ENCODE results near the gene PRKCH.
"Not testable (repeated sequence)": the region's sequence is repeated elsewhere in the genome, so short reads cannot be mapped to it uniquely, and the experiment has no call there.

The PRKCH gene

DNA sequence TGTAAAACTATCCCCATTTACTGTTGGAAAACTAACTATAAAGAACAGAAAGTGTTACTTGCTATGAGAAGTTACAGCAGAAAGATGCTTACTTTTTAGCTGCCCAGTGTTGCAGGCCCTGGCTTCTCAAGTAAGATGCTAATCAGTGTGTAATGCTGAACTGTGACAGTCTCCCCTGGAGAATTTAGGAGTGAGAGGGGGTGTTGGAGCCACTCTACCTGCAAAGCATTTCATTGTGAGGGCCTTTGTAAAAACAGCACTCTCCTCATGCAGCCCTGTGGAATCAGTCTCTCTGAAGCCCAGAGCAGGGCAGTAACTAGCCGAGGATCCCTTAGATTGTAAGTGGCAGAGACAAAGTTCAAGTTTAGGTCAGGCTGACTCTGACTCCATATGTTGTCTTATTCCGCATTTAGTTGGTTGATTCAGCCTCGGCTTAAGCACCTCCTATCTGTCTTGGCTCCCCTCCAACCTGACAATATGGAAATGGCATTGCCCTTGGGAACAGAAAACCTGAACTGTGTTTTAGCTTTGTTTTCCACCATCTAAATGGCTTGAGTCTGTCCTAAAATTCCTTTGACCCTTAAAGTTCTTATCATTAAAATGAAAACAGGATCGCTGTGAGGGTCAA lies 141.3 kb downstream of the PRKCH start:
- peak; percentile 22 for DNase-seq

DNA sequence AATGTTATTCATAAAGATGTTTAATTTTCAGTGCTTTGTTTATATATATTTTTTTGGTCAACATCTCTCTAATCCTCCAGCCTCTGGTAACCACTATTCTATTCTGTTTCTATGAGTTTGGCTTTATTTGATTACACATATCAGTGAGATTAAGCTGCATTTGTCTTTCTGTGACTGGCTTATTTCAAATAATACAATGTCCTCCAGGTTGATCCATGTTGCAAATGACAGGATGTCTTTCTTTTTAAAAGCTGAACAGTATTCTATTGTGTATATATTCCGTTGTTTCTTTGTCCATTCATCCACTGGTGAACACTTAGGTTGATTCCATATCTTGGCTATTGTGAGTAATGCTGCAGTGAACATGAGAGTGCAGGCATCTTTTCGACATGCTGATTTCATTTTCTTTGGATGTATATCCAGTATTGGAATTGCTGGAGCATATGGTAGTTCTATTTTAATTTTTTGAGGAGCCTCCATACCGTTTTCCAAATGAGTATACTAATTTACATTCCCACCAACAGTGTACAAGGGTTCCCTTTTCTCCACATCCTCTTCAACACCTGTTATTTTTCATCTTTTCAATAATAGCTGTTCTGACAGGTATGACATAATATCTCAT lies 142.4 kb downstream of the PRKCH start:
- no peak for DNase-seq

DNA sequence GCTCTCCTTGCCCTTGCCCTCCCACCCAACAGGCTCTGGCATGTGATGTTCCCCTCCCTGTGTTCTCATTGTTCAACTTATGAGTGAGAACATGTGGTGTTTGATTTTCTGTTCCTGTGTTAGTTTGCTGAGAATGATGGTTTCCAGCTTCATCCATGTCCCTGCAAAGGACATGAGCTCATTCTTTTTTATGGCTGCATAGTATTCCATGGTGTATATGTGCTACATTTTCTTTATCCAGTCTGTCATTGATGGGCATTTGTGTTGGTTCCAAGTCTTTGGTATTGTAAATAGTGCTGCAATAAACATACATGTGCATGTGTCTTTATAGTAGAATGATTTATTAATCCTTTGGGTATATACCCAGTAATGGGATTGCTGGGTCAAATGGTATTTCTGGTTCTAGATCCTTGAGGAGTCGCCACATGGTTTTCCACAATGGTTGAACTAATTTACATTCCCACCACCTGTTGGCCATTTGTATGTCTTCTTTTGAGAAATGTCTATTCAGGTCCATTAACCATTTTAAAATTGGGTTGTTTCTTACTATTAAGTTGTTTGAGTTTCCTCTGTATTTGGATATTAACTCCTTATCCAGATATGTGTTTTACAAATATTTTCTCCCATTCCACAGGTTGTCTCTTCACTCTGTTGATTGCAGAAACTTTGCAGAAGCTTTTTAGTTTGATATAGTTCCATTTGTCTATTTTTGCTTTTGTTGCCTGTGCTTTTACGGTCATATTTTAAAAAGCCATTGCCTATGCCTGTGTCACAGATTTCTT lies 143.4 kb downstream of the PRKCH start:
- not testable (repeated sequence) for DNase-seq

DNA sequence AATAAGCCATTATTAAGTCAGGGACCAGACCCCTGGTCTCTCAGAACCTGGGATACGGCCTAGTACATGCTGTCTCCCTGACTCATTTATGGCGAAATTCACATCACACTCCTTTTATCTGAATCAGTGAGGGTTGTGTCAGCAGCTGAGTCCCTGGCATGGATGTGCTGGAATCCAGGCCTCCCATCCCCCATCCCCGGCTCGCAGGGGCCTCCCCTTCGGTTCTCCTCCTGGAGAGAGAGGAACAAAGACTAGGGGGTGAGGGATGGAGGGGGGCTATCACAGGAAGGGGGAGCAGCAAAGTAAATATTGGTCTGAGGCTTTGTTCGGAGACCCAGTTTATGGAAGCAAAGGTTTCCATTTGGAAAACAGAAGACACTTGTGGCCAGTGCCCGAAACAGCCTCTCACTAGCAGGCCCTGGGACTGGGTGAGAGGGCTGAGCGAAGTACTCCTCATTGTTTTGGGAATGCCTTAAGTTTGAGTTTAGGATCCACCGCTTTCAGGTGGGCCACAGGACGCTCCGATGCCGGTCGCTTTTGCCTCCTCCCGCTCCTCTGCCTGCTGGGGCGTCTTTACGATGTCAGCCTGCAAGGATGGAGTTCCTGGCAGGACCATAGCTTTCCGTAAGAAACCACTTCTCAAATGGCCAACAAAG lies 145.0 kb downstream of the PRKCH start:
- no peak for DNase-seq

DNA sequence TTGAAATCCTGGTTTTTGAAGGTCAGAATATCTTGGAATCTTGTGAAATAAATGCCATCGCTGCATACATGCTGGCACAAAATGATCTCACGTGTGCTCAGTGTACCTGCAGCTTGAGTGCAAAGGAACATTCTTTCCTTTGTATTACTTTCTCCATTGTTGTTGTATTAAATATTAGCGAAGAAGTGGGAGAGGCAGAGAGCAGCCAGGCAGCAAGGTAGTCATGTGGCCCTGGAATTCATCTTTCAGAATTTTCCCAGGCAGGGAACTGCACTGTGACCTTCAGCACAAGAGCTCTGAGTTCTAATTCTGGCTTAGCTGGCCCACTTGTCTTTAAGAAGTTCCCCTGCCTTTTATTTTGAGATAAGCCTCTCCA lies 145.5 kb downstream of the PRKCH start:
- DNase-seq, result no peak

DNA sequence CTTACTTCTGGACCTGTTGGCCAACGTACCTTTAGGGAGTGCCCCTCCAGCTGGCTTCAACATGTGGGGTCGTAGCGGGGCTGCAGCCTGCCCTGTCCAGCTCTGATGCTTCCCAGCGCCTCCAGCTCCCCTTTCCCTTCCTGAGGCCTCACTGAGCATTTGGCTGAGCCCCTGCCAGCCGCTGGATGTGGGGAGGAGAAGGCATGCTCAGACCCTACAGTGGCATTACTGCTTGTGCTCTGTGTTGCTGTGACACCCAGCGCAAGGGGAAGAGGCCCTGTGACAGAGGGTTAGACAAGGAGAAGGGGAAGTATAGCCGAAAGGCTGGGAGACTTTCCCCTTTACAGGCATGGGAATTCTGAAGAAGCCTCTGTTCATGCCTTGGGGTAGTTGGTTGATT lies 145.9 kb downstream of the PRKCH start:
- no peak for DNase-seq

DNA sequence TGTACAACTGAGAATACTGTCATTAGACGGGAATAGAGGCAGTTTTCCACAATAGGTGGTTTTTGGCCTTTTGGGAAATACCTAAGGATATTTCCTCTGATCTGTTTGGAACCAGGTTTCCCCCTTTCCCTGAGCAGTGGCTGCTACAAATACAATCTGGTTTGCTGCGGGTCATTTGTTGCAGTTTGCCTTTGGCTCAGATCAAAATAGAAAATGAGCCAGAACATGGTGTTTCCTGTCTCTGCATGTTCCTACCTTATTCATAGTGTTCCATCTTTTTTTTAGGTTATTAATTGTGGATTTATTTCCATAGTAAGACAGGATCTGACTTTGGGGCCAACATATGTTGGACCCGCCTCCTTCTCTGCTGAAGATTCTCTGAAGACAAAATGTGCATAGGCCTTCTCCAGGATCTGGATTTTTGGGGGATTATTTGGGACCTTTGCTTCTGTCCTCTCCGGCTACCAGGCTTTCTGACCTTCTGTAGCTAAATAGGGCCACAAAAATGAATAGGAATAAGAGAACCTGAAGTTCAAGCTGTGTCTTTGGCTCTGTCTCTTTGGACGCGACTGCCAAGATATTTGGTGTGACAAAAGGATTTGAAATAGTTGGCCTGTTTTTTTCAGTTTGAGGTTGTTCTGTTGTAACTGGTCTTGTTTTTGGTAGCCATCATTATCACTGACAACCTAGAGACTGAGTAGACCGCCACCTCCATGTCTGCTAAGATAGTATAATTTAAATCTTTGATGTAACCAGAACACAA lies 146.9 kb downstream of the PRKCH start:
- DNase-seq, result no peak

DNA sequence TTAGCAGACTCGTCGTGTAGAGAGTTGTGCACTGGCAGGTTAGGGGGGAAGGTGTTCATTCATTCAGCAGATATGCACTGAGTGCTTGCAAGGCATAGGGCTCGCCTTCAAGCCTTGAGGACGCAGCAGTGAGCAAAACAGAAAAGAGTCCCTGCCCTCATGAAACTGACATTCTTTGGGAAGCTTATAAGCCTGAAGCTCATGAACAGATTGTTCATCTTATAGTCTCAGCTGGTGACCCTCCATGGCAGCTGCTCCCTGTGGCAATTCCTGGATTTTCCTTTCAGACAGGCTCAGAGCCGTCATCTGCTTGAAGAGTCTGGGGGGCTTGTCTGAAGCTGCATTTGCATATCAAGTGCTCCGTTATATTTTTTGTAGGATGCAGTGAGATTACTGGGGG lies 148.4 kb downstream of the PRKCH start:
- no peak for DNase-seq

DNA sequence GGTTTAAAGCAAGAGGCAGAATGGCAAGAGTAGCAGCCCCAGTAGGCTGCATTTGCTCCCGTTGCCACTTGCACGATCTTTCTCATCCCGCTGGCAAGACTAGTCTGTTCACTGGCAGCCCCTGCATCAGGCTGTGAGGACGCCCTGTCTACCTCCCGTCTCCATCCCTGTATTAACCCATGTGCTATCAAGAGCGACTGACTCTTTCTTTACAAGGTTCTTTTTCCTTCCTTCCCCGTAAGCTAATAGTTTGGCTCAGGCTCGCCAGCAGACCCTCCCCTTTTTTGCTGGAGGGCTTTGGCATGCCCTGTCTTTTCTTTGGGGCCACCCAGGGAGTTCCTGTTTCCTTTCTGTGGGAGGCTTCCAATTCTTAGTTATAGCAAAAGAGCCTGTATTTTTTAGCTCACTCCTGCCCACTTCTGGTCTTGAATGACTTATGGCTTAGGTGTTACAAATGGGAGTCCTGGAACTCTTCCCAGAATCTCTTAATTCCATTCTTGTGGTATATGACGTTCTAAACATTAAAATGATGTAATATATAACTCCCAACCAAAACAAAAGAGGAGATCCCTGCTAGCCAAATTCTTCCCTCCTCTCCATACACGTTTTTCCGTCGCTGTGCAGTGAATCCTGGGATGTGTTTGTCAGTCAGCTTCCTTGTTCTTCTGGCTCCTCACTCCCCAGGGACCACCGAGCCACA lies 149.0 kb downstream of the PRKCH start:
- DNase-seq, result no peak

DNA sequence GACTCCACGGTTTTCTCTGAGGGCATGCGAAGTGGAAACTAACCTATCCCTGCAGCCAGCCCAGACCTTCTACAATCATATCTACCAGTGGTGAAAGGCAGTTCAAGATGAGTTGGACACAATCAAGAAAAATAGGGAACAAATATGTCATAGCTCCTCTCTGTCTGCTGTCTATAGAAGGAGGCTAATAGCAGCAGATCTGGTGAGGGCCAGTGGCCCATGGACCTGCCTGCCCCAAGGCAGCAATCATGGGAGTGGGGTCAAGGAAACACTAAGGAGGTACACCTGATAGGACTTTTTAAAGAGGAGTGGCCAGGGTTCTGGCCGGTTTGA lies 149.5 kb downstream of the PRKCH start:
- no peak for DNase-seq

DNA sequence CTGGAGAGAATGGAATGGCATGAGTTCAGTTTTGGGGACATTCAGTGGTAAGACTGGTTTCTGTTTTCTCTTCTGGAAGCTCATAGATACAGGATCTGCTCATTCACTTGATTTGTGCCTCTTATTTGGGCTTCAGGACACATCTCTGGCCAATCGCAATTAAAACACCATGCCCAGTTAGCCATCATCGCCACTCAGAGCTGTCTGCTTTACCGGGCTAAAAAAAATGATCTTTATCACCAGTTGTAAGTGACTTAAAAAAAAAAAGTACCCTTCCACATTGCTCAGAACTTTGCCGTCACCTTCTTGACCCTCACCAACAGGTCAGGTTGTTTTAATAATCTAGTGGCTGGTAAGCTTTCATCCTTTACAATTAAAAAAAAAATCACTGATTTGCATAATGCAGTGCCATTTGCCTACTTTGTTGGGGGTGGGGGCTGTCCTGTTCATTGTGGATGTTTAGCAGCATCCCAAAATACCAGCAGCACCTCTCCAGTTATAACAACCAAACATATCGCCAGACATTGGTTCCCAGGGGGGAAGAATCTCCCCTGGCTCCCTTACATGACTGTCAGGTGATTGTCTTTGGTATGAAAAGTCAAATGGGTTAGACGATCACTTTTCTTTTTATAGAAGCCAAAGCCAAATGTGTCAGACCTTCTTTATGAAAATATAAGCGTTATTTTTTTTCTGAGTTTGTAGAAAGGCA lies 150.1 kb downstream of the PRKCH start:
- no peak for DNase-seq

DNA sequence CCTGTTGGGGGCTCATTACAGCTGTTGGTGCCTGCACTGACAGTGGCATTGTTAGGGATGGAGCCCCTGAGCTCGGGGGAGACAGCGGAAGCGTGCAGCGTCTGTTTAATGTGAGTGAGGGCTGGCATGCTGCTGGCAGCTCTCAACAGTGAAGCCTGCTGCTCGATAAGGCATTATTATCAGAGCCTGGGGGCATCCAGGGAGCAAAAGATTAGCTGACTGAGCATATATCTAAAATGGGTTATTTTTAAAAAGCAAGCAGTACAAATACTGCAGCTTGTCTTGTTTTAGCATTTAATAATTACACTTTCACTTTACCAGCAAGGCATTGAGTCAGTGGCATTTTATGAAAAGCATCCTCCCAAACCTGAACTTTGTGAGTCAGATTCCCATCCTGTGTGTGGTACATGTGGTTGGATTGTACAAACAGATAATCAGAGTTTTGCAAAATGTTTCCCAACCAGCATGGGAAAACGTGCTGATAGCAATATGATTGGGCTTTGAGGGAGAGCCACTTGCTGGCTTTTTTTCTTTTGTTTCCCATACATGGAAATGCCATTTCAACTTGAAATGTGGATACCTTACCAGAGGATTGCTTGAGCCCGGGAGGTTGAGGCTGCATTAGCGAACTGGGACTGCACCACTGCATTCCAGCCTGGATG lies 150.8 kb downstream of the PRKCH start:
- DNase-seq, result no peak

DNA sequence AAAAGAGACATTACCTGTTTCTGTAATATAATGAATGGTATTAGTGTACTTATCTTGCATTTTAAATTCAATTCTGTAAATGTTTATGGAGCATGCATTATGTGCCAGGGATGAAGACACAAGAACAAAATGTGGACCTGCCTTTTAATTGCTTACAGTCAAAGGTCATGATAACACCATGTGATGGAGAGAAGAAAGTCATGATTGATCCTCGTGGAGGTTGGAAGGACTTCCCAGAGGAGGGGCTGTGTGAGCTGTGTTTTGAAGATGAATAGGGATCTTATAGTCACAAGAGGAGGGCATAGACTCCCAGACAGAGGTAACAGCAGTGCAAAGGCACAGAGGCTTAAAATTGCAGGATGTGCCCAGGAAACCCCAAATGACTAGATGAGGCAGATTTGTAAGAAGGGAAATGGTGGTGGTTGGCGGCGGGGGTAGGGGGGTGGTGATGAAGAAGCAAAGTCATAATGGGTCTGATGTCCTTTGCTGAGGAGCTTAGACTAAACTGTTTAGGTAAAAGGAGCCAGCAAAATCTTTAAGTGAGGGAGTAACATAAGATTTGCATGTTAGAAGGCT lies 151.5 kb downstream of the PRKCH start:
- DNase-seq, result no peak

DNA sequence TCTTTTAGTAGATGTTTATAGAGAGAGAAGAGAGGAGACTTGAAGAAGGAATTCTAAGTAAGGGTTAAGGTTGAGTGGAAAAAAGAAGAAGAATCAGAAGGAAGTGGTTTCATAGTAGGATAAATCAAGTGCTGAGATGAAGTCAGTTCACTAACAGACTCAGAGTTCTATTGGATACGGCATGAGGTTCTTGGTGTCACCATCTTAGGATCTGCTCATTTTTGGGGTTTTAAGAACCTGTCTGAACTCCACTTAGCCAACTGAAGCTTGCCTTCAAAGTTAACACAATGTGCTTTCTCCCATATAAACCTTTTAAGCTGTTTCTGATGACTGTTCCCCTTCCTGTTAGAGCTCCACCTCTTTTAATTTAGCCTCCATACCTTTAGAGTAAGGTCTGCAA lies 152.6 kb downstream of the PRKCH start:
- no peak for DNase-seq

DNA sequence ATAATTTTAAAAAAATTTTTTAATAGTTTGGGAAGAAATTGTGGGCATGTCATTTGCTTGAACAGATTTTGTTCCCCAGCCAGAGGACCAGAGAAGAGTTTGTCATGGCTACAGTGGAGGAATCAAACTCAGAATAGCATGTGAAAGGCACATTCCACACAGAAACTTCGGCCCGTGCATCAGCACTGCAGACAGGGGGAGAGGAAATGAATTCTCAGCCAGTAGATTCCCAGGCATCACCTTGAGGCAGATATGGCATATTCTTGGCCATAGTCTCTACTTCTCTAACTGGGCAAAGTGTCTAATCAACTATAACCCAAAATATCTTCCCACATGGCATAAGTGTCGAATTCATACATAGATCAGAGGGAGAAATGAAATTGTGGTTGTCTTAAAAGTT lies 153.3 kb downstream of the PRKCH start:
- DNase-seq, result no peak

DNA sequence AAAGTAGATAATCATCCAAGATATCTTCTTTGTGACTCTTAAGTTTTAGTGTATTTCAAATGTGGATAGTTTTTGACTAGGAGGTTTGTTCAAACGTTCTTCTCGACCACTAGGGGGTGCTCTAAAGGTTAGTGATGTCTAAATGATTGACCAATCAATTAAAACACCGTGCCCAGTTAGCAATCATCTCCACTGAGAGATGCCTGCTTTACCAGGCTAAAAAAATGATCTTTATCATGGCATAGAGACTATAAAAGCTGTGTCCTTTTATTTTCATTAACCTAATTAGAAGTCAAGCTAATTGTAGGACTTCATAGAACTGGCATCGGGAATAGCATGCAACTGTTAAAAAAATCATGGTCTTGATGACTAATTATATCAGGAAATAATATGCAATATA lies 153.9 kb downstream of the PRKCH start:
- peak; percentile 60 for DNase-seq

DNA sequence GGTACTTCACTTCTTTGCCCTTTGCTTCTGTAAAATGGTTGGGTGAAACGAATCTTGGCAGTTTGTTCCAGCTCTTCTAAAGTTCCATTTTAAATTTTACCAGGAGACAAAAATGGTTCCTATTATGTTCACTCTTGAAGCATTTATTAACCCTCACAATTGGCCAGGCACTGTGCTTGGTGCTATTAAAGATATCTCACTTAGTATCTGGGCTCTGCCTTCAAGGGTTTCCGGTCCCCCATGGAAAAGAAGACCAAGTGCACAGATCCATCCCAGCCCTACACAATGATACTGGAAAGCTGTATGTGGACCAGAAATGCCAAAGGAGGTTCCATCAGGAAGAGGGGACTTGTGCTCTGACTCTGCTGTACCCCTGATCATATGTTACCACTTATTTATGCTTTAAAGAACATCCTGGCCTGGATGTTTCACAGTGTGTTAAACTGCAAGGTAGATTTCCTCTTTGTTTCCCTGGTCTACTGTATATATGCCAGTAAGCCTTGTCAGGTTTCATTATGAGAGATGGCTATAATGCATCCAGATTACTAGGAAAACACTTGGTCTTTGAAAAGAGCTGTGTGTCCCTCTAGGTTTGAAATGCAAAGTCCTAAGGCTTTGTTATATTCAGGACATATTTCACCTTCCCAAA lies 154.8 kb downstream of the PRKCH start:
- no peak for DNase-seq

DNA sequence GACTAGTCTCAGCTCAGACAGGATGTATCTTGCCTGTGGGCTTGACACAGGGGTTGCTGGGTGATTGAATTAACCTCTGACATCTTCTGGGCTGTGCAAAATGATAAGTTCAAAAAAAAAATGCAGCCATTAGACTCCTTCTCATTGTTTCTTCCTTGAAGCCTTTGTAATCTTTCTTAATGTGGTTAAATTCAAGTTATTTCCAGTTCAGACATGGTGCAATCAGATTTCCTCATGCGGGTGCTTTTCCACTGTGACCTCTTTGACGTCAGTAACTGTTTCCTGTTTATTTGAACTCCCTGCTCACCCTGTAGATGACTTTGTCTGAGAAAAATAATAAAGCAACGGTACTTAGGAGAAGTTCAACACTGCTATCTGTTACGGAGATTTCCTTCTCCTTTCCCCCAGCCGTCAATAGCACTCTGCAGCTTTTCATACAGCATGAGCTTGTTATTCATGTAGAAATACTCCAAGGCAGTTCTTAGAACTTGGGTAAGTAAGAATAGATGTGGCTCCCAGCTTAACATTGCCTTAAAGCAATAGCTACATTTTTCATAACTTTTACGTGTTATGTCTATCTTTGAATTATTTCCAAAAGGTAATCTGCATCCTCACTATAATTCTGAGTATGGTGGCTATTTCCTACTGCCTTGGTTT lies 155.5 kb downstream of the PRKCH start:
- DNase-seq, result no peak

DNA sequence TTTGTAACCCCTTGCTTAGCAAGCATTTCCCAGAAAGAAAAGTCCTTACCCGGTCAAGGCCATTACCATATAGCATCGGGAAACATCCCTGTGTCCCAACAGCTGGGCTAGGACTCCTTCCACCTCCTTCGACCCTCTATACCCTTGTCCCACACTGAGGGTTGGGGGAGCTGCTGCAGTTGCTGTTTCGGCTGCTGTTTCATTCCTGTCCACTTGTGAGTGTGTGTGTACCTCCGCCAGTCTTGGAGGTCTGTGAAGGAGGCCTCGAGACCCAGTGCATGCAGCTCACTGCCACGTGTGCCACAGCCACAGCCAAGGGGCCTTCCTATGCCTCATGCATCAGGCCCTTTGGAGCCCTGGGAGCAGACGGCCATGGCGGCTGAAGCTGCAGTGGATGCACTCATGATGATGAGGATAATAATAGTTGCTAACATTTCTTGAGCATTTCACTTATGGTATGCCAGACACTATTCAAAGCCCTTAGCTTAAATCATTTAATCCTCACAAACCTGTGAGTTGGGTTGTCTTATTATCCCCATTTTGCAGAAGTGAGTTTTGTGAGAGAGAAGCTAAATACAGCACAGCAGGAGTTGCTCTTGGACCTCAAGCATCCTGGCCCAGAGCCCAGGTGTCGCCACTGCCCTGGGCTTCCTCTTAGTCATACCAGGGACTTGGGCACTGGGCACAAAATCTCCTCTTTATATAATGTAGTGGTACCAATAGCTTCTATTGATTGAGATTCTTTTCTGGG lies 156.5 kb downstream of the PRKCH start:
- peak; percentile 83 for DNase-seq
